GM18517 (cell line): ENCODE measurements around the gene SNPH.

Experiments
- ATAC-seq: cut with Tn5 transposase; IDR thresholded peaks from one replicate; pipeline ENCODE4 v1.9.1; 2021; ENCODE audit warnings: mild to moderate bottlenecking, moderate library complexity; ENCODE audit not compliant: unreplicated experiment

SNPH gene

GRCh38 chr20:1264727-1265126, 1.4 kb upstream of the SNPH start:
- ATAC-seq = no peak

GRCh38 chr20:1265226-1265915, 723 bp upstream of the SNPH start:
- ATAC-seq = no peak

- ATAC-seq = no peak
Measured at GRCh38 chr20:1265916-1266166, 253 bp upstream of the SNPH start.

DNA sequence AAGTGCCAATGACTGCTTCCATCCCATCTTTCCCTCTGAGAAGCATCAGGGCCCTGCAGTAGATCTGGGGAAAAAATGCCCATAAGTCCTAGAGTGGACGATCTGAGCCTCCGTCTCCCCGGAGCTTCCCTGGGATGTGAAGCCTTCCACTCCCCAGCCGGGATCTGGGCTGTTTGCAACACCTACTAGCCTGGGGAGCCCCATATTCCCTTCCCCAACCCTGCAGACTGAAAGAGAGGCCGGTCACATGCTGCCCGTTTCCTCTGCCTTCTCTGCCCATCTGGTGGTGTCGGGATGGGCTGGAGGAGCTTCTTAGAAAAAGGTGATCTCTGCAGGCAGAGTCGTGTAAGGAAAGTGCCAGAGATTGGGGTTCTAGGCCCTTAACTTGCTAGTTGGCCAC, 1.1 kb downstream of the SNPH start:
- ATAC-seq = no peak

DNA sequence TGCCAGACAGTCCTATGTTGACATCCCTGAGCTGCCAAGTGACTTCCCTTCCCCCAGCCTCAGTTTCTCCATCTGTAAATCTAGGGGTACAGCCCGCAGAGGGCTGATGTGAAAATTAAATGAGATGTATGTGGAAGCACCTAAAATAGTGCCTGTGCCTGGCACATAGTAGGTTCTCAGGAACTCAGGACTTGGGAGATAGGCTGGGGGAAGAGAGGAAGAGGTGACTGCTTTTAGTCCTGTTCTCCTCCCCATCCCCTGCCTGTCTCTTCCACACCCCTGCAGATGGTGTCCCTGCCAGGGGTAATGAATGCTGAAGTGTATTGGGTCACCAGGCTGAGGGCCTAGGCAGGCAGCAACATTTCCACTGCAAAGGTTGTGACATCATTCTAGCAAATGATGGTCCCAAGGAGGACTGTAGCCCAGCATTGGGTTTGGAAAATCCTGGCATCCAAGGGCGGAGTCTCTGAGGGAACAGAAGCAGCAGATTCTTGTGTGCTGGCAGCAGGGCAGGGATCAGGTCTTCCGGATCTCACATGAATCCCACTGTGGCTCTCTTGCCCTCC, 1.8 kb downstream of the SNPH start:
- no peak for ATAC-seq

GRCh38 chr20:1269235-1269634, 3.1 kb downstream of the SNPH start:
- ATAC-seq = no peak

DNA sequence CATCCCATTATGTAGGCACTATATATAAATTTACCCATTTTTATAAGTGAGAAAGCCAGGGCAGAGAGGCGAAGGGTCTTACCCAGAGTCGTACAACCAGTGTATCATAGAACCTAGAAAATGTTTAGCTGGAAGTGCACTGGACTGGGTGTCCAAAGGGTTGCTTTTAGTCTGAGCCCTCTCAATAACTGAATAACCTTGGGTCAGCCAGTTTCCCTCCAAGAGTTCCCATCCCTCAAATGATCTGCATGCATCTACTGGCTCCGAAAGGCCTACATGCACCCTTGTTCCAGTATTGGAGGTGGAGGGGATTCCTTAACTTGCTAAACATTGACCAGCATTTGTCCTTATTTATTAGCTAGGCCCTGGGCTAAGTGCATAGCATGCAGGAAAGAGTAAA, 3.8 kb downstream of the SNPH start:
- ATAC-seq = no peak

GRCh38 chr20:1272368-1273100, 6.4 kb downstream of the SNPH start:
- ATAC-seq = no peak

GRCh38 chr20:1273366-1273765, 7.3 kb downstream of the SNPH start:
- no peak for ATAC-seq

DNA sequence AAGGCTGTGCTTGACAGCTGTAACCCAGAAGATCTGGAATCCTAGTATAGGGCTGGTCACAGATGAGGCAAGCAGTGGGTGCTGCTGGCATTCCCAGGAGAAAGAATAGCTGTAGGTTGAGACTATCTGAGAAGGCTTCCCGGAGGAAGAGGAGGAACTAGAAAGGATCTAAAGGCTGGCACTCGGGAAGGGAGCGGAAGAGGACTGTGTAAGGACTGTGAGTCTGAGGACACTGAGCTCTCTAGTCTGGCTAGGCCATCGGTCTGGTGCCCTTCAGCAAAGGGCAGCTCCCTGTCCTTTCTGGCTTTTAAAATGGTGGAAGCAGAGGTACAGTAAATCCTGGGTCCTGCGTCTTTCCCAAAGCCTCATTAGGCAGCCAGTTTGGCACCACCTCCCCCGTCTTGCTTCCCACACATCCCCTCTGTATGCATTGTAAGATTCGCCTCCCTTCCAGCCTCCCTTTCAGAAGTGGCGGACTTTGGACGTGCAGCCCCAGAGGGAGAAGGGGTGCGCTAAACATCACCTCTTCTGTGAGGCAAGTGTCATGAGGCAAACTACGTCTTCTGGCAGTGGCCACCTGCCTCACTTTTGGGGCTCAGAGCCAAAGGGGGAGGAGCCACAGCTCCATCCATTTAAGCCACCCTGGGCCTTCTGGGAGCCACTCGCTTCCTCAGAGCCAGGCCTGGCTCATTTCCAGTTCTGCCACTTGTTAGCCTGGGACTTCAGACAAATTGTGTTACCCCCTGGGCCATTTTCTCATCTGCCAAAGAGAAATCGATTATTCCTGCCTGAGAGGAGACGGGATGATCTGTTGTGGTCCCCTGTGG, 8.6 kb downstream of the SNPH start:
- no peak for ATAC-seq

GRCh38 chr20:1275919-1276318, 9.8 kb downstream of the SNPH start:
- no peak for ATAC-seq

GRCh38 chr20:1277529-1278322, 11.6 kb downstream of the SNPH start:
- ATAC-seq = no peak

- no peak for ATAC-seq
Measured at GRCh38 chr20:1278993-1279392, 12.9 kb downstream of the SNPH start.

DNA sequence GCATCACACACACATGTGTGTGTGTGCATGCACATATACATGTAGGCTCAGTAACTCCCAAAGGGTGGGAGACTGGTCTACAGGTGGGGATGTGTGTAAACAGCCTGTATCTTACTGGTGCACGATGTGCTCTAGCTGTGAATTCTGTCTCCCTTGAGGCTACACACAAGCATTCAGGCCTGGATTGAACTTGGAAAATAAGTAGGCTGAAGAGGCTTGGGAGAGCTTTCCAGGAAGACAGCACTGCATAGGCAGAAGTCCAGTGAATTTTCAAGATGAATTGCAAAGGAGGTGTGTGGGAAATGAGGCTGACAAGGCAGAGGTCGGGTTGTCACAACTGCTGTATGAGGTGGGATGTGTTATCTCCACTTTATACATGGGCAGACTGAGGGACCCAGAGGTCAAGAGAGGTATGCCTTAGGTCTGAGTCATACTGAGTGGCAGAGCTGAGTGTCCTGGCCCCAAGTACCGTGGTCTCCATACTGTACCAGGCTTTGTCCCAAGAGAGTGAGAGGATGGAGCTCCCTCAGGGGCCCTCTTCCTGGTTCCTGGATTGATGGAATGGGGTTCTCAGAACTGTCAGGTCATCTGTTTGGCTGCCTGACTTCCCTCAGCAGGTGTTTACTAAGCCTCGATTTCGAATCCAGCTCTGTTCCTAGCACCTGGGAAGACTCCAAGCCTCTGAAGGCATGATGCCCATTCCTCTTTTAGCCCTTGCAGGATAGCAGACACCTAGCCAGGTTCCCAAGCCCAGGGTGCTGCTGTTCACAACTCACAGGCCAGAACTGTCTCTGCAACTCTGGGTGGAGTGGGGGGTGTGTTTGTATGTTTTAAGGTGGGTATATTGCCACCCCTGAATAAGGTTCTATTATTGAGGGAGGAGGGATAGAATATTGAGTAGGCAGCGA, 14.4 kb downstream of the SNPH start:
- ATAC-seq = no peak

- no peak for ATAC-seq
Measured at GRCh38 chr20:1281279-1282057, 15.4 kb downstream of the SNPH start.

GRCh38 chr20:1282966-1283365, 16.9 kb downstream of the SNPH start:
- no peak for ATAC-seq

- no peak for ATAC-seq
Measured at GRCh38 chr20:1283522-1284510, 17.7 kb downstream of the SNPH start.
